GM18868 (cell line): ENCODE measurements around the gene WDFY4.

ENCODE experiments used
- ATAC-seq: cut with Tn5 transposase; IDR thresholded peaks from one replicate; pipeline ENCODE4 v1.9.1; 2021; ENCODE audit warnings: mild to moderate bottlenecking, moderate library complexity; ENCODE audit not compliant: unreplicated experiment

Gene WDFY4

DNA sequence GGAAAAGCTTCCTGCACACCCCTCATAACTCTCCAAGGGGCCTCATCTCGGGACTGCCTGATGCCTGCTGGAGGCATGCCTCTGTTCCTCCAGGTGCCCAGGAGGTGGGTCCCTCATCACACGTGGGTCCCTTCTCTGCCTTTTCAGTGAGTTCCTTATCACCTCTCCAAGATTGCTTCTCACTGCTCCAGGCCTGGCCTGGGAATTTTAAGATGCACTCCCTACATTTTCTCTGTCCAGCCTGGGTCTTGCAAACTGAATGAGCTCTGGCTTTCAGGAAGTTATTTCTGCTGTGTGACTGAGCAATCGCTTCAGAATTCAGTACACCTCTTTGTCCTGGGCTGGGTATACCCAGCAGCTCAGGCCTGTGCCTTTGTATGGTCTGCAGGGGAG, 211.1 kb downstream of the WDFY4 start:
- ATAC-seq: no peak

DNA sequence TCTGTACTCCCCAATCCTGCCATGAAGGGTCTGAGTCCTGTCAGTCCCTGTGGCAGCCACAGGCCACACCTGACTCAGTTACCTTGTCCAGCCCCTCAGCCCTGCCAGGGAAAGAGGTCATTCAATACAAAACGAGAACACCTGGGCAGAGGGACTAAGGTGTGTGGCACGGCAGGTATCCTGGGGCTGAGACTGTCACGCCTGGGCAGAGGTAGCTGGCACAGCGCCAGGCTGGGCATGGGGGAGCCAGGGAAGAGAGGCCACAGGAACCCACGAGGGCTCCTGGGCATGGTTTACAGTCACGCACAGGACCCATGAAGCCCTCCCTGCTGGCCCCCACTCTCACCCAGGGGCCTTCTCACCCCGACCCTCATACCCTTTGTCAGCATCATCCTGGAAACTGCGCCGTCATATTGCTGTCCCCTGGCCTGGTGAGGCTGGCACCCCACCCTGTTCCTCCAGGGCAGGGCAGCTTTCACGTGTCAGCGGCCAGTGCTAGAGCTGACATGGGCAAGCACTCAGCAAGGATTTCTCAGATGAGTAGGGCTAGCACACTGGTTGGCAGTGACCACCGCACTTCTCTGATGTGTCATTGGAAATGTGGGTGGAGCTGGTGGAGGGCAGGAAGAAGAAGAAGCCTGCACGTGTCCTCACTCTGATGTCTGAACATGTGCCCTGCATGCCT, 212.2 kb downstream of the WDFY4 start:
- no peak for ATAC-seq

DNA sequence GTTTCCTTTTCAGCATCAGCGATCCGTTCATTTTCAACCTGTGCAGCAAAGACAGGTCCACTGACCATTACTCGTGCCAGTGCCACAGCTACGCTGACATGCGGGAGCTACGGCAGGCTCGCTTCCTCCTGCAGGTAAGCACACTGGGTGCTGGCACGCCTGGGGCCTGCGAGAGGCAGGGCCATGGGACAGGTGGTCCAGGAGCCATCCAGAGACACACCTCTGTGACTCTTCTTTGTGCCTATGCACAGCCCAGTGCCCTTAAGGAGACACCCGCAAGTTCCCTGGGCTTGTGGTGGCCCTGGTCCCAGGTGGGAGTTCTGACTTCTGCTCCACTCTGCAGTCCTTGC, 212.7 kb downstream of the WDFY4 start:
- no peak for ATAC-seq

DNA sequence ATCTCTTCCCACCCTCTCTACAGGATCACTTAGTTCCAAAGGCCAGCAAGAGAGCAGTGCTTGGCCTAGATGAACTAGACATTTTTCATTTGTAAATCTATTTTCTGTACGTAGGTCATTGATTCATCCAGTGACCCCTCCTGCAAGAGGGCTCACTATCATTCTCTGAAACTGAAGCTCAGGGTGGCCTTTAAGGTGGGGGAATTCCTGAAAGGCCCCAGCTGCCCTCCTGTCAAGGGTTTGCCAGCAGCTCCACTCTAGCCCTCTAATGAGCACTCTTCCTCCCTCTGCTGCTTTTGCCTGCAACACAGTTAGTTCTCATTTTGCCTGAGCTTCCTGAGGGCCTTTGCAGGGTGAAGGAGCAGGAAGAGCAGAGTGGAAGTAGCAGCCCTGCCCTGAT, 213.8 kb downstream of the WDFY4 start:
- no peak for ATAC-seq

DNA sequence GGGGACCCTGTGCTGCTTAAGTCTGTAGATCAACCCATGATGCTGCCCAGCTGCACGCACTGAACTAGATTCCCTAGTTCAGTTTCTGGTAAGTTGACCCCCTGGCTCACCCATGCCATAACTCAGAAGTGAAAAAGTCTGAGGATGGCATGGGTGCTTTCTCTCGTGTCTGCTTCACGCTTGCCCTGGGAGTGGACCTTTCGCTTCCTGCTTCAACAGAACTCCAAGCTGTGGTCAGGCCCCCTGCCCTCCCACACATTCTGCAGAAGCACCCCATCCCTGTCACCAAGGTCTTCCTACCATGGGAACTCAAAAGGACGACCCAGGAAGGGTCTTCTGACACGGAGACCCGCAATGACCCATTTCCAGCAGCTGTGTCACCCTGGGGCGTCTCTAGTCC, 215.1 kb downstream of the WDFY4 start:
- no peak for ATAC-seq

DNA sequence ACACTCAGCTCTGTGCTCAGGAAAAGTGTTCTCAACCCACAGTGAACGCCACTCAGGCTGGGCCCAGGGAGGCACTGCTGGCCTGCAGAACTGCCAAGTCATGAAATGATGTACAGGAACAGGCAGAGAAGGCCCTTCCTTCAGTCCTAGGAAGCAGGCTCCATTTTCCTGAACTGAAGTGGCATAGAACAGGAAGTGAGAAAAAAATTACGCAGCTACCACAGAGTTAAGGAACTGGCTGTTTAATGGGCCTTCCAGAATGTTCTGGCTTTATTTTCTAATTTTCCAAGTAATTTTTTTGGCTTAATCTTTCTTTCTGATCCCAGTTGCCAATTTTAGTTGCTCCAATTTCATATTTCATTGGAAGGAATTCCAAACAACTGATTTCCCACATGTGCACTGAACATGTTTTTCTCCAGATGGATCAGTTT, 215.7 kb downstream of the WDFY4 start:
- ATAC-seq: no peak

DNA sequence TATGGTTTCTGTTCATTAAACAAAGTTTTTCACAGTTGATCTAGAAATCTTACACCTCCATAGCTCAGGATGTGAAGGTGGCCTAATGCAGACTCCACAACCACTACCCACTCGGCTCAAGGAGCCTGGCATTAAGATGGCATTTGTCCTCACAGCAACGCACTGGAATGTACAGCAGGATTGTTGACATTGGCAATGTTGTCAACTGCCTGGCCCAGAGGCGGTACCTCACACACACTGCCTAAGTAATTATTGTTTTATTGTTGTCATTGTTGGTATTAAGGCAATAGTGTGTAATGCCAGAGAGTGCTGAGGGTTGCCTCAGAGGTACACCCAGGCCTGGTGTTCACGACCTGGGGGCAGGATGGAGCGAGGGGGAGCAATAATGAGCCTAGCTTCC, 216.6 kb downstream of the WDFY4 start:
- ATAC-seq: no peak

DNA sequence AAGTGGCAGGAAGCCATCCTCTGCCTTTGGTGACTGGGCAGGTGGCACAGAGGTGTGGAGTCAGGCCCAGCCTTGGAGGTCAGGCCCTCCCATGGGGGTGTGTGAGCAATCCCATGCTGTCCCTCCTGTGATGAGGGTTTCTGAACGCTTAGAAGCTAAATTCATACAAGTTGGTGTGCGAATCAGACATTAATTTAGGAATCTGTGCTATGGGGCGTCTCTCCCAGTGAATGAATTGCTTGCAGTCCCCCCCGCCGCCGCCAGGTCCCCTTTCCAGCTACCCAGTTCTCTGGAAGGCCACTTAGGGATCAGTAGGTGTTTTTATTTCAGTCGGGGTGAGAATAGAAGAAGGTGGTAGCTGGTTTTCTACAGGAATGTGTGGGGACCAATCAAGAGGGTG, 217.4 kb downstream of the WDFY4 start:
- no peak for ATAC-seq

DNA sequence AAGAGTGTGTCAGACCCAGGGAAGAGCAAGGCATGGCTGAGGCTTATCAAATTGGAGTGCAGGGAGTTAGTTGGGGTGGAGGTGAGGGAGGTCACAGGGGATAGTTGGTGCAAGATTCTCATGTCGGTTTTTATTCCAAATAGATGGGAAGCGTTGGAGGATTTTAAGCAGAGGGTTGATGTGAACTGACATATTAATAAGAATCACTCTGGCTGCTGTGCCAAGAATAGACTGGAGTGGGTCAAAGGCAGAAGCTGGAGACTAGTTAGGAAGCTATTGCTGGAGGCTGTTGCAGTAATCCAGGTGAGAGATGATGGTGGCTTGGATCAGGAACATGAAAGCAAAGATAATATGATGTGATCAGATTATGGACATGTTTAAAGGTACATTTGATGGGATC, 218.5 kb downstream of the WDFY4 start:
- ATAC-seq: no peak

DNA sequence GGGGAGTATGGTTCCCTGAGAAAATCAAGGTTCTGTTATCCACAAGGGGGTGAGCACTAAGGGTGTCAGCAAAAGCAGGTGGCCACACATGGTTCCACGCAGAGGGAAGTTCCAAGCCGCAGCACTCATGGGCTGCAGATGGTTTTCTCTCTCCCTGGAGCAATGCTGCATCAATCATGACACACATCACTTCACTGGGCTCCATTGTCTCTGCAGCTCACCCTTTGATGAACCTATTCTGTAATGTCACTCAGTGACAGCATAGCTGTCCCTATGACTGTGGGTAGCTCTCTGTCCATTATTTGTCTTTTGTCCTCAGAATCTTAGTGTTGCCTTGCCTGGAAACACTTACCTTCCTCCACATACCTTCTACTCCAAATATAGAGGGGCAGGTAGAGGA, 220.2 kb downstream of the WDFY4 start:
- ATAC-seq: no peak

DNA sequence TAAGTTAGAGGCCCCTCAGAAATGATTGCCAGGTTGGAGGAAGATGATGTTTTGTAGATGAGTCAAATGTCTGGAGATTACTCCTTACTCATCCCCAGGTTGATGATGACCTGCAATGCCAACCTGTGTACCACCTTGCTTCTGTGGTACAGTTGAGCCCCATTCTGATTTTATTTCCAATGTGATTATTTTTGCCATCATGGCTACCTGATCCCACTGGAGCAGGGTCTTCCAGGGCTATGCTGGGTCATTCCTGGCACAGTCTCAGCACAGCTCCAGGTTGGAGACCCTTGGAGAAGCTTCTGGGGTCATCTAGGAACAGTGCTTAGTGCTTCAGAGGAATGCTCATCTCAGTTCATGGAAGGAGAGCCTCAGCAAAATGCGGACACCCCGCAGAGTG, 220.6 kb downstream of the WDFY4 start:
- ATAC-seq: no peak

DNA sequence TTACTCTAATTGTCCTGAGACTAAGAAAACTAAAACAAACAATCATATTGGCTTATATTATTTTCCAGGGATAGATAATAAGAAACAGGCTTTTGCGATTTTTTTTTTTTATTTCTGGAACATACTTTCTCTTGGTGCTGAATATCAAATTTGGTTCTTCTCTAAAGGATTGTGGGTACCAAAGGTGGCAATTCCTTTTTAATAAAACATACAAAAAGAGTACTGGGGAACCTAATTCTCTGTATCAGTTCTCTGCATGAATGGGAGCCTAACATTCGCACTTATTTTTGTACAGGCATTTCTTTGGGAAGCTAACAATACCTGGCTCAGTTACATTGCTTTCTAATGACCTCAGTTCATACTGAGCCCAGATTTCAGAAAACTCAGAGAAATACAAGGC, 222.2 kb downstream of the WDFY4 start:
- no peak for ATAC-seq

DNA sequence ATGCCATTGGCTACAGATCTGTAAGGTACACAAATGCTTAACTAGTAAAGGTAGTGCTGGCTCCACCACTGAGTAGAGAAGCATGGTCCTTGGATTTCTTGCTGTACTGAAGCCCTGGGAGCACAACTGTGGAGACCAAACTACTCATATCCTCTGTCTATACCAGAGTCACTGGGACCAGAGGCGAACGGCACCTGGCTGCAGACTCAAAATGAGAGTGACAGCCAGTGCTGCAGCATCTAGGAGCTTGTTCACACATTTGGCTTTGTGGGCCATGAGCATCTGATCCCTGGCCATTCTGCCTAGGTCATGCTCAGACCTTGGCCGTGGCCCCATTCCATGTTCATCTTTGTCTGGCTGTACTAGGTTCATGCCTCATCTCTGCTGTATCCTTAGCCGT, 223.1 kb downstream of the WDFY4 start:
- ATAC-seq: no peak

DNA sequence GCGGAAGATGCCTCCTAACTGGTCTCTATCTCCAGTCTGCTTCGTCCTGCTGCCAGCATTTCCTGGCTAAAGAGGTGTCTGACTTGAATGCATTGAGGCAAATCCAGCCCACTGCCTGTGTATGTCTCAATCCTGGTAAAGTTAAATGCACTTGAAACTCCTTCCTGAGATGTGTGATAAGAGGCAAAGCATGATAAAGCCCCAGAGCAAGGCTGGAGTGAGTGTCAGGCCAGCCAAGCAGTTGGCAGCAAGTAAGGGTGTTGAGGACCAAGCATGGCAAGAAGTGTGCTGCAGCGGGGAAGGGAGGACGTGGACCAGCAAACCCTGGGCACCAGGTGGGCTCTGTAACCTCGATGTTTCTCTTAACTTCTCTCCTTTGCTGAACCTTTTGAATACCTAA, 225.9 kb downstream of the WDFY4 start:
- no peak for ATAC-seq

DNA sequence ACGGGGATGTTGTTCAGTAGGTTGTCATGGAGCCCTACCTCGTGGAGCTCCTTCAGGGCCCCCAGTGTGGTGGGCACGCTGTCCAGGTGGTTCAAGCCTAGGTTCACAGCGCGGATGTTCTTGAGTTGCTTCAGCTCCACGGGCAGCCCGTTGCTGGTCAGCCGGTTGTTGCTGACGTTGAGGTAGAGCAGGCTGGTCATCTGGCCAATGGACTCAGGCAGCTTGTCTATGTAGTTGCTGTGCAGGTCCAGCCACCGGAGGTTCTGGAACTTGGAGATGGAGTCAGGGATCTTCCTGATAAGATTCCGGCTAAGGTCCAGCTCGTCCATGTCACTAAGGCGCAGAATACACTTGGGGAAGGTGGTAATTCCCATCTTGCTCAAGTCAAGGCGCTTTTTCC, 229.0 kb downstream of the WDFY4 start:
- no peak for ATAC-seq

DNA sequence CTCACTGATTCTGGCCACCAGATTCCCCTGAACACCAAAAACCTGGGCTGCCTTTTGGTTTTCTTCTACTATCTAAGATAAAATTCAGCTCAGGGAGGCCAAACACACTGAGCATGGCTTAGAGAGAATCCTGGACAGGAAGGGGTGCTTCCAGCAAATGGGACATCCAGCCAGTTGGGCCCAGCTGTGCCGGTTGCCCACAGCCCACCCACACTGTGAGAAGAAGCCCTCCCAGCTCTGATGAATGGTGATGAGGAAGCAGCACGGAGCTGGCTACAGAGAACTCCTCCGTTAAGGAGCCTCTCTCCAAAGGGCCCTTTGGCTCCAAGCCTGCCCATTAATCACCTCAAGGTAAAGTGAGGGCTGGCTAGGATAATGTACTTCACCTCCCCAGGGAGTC, 239.1 kb downstream of the WDFY4 start:
- ATAC-seq: no peak

DNA sequence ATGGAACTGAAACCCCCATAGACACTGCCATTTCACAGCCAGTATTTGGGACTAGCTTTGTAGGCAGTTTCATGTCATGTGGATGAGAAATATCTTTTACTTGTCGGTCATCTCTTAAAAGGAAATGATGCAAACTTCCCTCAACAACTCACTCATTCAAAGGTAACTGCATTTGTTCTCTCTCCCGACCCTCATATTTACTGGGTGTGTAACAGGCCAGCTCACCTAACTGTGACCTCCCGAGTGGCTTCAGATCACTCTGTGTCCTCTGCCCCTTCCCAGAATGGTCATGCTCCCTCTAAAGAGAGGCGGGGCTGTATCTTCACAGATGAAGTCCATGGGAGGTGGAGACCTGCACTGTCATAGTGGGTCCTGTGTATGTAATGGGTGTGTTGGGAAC, 240.3 kb downstream of the WDFY4 start:
- no peak for ATAC-seq

DNA sequence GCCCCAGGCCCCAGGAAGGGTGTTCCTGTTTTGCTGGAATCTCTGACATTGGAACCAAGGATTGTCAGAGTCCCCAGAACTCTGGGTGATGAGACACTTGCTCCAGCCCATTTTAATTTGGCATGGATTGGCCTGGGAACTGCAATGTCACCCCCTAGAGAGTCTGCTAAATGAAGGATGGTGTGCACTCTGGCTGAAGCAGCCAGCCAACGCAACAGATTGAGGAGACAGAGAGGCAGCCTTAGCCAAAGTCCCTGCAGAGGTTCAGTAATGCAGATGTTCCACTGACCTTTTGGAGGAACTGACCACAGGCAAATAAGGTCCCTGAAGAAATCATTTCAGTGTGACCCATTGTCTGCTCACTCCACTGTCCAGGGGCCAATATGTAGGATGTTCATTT, 241.6 kb downstream of the WDFY4 start:
- no peak for ATAC-seq

DNA sequence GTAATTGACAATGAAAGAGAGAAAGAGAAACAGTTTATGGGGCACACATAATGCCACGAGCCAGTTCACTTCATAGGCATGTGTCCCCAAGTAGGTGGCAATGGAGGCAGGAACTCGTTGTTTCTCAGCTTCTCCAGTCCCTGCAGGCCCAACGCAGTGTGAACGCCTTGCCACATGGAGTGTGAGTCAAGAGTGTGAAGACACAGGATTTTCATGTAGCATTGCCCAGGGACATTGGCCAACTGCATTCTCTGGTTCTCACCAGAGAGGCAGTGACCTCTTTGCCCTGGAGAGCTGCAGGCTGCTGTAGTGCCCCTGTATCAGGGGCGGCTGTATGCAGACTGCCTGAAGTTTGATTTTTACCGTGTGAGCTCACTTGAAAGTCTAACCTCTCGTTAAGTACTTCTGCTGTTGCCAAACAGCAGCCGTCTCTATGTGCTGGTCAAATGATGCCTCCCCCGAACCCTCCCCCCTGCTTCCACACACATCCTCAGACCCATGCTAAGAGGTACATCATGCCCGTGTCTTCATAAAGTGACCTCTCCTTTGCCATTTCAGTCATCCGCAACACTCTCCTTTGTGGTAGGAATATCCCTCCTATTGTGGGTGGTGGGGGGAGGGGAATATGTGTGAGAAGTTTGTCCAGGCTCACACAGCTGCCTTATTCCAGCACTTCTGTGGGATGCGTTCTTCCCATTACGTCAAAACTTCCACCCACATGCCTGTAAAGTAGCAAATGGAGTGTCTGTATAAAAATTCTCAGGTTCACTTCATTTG, 242.3 kb downstream of the WDFY4 start:
- no peak for ATAC-seq

DNA sequence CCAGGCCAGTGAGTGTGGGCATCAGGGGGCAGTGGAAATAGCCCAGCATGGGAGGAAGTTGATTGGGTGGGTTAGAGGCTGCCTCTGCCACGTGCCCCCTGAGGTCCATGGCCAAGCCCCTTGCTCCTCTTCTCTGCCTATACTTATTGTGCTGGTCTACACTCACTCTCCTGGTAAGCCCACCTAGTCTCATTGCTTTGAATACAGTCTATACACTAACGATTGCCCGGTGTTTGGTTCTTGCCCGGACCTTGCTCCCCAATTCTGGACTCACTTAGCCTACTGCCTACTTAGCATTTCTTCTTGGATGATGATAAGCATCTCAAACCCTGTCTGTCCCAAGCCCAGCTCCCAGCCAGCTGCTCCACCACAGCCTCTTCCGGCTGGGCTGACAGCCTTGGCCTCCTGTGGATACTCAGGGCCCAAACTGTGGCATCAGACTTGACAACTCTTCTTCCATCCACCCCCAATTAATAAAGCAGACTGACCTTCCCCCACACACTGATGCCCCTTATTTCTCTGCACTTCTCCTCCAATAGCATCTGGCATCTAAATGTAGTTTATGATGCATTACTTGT, 244.8 kb downstream of the WDFY4 start:
- no peak for ATAC-seq

DNA sequence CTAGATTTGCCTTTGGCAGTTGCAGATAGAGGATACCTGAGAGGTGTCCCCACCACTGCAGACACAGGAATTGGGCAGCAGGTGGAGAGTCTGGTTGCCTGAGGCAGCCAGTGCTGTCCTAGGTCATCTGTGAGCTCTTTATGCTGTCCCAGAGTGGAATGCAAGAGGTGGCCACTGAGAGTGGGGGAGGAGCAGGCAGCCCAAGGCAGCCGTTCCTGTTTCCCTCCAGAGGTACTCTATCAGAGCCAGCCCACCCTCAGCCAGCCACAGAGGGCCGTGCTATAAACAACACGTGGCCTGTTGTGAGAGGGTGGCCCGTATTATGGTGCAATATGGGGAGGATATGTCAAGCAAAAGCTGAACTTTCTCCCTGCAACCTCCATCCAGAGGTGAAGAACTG, 246.5 kb downstream of the WDFY4 start:
- no peak for ATAC-seq

DNA sequence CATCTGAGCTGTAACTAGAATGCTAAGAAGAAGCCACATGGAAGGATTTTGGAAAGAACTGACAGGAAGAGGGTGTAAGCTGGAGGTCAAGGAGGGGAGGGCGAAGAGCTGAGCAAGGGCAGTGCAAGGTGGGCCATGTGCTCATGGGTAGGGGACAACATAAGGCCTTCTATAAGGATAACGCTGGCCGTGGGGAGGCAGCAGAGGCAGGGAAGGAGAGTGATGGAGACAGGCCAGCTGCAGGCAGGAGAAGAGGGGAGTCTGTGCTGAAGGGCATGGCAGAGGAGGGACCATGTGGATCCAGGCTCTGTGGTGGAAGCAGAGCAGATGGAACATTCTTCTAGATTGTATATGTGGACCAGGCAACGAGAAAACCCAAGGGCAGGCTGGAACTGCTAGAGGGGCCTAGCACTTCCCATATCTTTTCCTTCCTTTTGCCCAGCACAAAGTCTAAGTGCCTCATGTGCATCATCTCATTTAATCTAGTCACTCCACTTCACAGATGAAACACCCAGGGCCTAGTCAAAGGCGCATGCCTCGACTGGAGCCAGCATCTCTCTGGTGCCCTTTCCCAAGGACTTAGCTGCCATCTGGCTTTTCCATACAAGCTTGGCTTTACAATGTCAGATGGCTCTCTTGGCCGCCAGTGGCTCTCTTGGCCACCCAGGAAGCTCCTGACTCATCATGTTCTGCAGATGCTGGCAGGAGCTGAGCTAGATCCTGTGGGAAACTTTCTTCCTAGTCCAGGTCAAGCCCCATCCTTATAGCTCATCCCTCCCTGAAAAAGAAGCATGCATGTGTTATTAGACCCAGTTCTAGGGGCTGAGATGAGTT, 248.4 kb downstream of the WDFY4 start:
- no peak for ATAC-seq
